HG03025 (cell line): ENCODE measurements around the gene CENPO.
"Not testable (repeated sequence)": the region's sequence is repeated elsewhere in the genome, so short reads cannot be mapped to it uniquely, and the experiment has no call there.

Experiments used
- ATAC-seq: cut with Tn5 transposase; IDR thresholded peaks from one replicate; pipeline ENCODE4 v1.9.1; 2021; ENCODE audit warnings: mild to moderate bottlenecking, moderate library complexity; ENCODE audit not compliant: unreplicated experiment, low FRiP score

CENPO gene

DNA sequence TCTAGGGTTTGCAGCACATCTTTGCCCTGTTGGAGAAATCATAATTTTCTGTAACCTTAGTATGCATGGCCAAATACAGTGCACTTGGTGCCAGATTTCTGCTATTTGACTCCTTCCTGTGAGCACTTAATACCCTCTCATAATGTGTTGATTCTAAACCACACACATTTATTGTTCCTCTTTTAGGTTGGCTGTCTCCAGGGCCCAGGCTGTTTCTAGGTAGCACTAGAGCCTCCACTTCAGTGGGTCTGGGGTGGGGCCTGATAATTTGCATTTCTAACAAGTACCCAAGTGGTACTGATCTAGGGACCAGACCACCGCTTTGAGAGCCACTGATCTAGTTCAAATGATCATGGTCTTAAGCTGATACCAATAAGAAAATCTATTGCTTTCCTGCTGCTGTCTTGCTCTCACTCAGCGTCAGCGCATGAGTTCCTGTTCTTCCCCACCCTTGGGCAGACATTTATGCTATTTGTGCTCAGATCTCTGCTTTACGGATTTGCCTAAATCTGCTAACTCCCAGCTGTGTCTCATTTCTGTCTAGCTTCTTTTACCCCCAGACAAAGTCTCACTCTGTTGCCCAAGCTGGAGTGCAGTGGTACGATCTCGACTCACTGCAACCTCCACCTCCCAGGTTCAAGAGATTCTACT lies 7.4 kb upstream of the CENPO start:
- ATAC-seq = no peak

GRCh38 chr2:24787532-24787931 lies 5.7 kb upstream of the CENPO start:
- ATAC-seq = no peak

DNA sequence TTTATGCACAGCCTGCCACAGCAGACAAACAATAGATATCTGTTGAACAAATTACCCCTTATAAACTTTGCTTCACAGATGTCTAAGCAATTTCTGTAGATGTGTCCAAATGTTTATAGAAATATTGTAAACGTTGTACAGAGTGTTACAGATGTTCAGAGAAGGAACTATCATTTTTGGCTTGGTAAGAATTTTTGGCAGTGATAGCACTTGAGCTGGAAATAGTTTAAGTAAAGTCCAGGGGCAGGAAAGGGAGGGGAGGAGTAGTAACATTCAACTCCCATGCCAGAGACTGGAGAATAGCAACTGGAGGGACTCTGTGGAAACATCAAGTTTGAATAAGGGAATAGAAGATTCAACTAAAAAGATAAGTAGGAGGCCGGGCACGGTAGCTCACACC lies 4.4 kb upstream of the CENPO start:
- ATAC-seq = no peak

DNA sequence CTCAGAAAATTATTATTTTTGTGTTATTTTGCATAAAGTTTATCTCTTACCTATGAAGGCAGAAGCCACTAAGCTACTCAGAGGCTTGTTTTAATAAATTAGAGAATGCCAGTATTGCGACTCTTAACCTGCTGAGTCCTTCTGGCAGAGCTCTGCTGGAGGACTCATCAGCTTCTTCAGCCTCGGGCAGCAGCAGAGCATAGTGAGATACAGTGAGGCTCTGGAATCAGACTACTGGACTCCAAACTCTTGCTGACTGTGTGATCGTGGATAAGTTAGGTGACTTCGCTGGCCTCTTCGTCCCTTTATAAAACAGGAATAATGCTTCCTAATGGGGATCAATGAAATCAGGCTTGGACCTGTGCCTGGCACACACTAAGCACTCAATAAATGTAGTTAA lies 1.8 kb upstream of the CENPO start:
- no peak for ATAC-seq

GRCh38 chr2:24792542-24792873 lies 717 bp upstream of the CENPO start:
- ATAC-seq = peak; percentile 0

GRCh38 chr2:24793761-24794435 lies 673 bp downstream of the CENPO start:
- ATAC-seq = no peak

DNA sequence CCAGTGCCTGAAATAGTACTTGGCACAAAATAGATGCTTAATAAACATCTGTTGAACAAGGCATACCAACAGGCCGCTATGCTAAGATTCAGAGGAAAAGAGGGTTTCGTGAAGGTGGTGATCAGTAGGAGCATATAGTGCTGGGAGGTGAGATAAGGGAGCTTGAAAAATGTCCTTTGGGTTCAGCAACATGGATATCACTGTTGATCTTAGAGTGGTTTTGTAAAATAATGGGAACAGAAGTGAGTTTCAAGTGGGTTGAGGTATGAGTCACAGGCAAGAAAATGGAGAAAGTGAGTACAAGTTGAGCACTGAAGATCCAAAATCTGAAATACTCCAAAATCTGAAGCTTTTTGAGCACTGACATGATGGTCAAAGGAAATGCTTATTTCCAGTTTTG lies 4.4 kb downstream of the CENPO start:
- ATAC-seq = no peak

DNA sequence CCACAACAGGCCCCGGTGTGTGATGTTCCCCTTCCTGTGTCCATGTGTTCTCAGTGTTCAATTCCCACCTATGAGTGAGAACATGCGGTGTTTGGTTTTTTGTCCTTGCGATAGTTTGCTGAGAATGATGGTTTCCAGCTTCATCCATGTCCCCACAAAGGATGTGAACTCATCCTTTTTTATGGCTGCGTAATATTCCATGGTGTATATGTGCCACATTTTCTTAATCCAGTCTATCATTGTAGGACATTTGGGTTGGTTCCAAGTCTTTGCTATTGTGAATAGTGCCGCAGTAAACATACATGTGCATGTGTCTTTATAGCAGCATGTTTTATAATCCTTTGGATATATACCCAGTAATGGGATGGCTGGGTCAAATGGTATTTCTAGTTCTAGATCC lies 7.3 kb downstream of the CENPO start:
- not testable (repeated sequence) for ATAC-seq

GRCh38 chr2:24805811-24806660 lies 12.8 kb downstream of the CENPO start:
- ATAC-seq = not testable (repeated sequence)

DNA sequence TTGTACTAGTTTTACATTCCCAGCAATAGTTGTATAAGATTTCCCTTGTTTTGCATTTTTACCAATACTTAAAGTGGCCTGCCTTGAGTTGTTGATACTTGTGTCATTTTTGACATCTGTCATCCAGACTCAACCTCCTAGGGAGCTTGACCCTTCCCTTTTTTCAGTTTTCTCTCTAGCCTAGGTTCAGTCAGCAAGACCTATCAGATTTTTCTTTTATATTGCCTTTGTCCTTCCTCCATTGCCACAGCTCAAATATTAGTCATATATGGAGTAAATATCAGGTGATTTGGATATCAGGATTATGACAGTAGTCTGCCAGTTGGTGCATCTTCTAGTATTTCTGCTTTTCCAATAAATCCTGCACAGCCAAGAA lies 13.4 kb downstream of the CENPO start:
- no peak for ATAC-seq

DNA sequence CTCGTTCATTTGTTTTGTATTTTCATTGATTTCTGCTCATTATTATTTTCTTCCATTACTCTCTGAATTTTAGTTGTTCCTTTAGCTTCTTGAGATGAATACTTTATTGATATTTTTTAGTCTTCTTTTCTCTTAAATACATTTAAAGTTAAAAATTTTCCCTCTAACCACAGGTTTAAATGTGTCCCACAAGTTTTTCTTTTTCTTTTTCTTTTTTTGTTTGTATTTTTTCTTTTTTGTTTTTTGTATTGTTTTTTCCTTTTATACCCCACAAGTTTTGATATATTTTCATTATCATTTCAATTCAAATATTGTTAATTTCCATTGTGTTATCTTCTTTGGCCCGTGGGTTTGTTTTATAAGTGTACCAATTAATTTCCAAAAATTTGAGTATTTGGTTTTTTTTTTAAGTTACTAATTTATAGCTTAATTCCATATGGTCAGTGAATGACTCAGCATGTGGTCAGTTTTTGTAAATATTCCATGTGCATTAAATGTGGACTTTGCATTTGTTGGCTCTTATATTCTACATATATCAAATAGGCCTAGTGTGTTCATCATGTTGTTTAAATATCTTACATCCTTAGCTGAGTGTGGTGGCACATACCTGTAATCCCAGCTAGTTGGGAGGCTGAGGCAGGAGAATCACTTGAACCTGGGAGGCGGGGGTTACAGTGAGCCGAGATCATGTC lies 16.2 kb downstream of the CENPO start:
- no peak for ATAC-seq

DNA sequence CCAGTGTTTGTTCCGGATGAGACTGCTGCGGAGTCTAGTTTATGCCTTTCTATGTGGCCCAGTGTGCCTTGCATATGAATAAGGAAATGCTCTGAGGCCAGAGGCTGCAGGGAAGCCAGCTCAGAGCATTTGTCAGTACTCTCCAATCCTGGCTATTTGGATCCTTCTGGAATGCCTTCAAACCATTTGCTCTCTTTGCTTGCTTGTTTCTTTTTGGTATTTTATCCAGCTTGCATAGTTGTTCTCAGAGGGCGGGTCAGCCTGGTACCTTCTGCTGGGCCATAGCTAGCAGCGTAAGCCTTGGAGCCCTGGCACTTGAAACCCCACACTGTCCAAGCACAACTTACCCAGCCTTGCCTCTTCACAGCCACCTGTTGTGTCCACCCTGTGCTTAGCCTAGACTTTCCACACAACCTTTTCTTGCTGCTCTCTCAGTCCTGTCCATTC lies 20.5 kb downstream of the CENPO start:
- no peak for ATAC-seq

DNA sequence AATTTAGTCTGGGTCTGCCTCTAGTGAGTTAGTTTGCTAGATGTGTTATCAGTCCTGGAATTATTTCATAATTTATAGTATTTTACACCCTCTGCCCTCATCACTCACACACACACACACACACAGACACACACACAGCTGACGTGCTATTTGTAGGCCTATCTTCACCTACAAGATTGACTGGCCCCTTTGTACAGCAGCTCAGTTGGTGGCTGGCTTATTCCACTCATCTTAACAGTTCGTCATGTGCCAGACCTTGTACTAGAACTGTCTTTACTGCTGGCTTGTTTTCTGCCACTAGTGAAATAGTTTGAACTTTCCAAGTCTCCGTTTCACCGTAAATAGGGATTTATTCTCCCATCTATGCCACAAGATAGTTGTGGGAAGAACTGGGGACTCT lies 21.3 kb downstream of the CENPO start:
- no peak for ATAC-seq

GRCh38 chr2:24815171-24815570 lies 21.9 kb downstream of the CENPO start:
- no peak for ATAC-seq

DNA sequence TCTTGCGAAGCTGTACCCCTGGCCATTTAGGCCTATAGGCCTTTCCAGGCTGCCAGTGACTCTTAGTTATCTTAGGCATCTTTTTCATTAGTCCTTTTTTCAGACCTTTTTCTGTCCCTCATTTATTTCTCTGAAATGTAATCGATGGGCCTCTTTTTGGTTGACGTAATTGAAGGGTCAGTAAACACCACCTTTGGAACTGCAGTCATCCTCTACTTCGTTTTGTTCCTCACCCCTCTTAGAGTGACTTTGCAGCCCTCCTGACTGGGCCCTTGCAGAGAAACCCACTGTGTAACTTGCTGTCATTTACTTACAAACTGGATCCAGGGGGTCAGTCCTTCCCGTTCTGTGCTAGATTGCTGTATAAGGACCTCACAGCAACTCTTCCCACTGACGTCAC lies 23.2 kb downstream of the CENPO start:
- no peak for ATAC-seq

- ATAC-seq = no peak
These were observed 23.7 kb downstream of the CENPO start for GRCh38 chr2:24816884-24817283.

- ATAC-seq = no peak
These were observed 25.5 kb downstream of the CENPO start for GRCh38 chr2:24818721-24819167.

- ATAC-seq = no peak
These were observed 26.4 kb downstream of the CENPO start for GRCh38 chr2:24819442-24820174.

GRCh38 chr2:24820175-24820513 lies 26.9 kb downstream of the CENPO start:
- ATAC-seq = no peak
